Heart left ventricle (tissue), 16 donors: ENCODE measurements around the gene MUC2. TPM values are rescaled to one million over a fixed set of nuclear protein-coding genes. Genes with fewer than 3 reads are reported as not detected.

Experiments
- ATAC-seq, 4 donors: fragments of 200-7000 bp; cut with Tn5 transposase; one replicate each; pipeline ENCODE4 v1.9.1; 2020 to 2022; ENCODE audit warnings: moderate library complexity in 4 of 4, mild to moderate bottlenecking in 3 of 4, moderate number of reproducible peaks in 1 of 4
- DNase-seq, 5 donors: peaks; one replicate each; pipeline ENCODE4 v3.0.0-alpha.2; 2020
- H3K27ac ChIP-seq, 12 donors: fragments of 200-600 bp; sonication (generic) in 4 of 12; one replicate each; pipeline versions ENCODE4 v1.5.0 to v1.8.0; 2016 to 2022; ENCODE audit warnings: mild to moderate bottlenecking in 2 of 12
- H3K27me3 ChIP-seq, 9 donors: fragments of 200-600 bp; sonication (generic) in 2 of 9; one replicate each; pipeline versions ENCODE4 v1.5.1 to v1.8.0; 2016 to 2022; ENCODE audit warnings: mild to moderate bottlenecking in 3 of 9
- H3K36me3 ChIP-seq, 9 donors: fragments of 200-600 bp; sonication (generic) in 2 of 9; one replicate each; pipeline versions ENCODE4 v1.5.0 to v1.8.0; 2018 to 2022; ENCODE audit warnings: mild to moderate bottlenecking in 2 of 9
- H3K4me1 ChIP-seq, 12 donors: fragments of 200-600 bp; sonication (generic) in 4 of 12; one replicate each; pipeline versions ENCODE4 v1.5.0 to v1.8.0; 2016 to 2022; ENCODE audit warnings: mild to moderate bottlenecking in 3 of 12
- H3K4me3 ChIP-seq, 12 donors: fragments of 200-600 bp; sonication (generic) in 4 of 12; one replicate each; pipeline versions ENCODE4 v1.5.0 to v1.8.0; 2017 to 2022; ENCODE audit warnings: mild to moderate bottlenecking in 9 of 12, moderate library complexity in 4 of 12
- H3K9me3 ChIP-seq, 12 donors: fragments of 200-600 bp; sonication (generic) in 4 of 12; one replicate each; pipeline versions ENCODE4 v1.5.0 to v1.8.0; 2016 to 2022; ENCODE audit warnings: mild to moderate bottlenecking in 1 of 12
- POLR2A ChIP-seq, 2 donors: fragments of 450-650 bp; IDR thresholded peaks; one replicate each; pipeline ENCODE4 v1.6.1; 2017; ENCODE audit warnings: antibody characterized with exemption in 2 of 2, mild to moderate bottlenecking in 2 of 2, moderate library complexity in 2 of 2
- WGBS, 4 donors: extraction: QIAGEN DNeasy Blood & Tissue Kit in 2 of 4; methylation state at CpG; one replicate each; pipeline versions ENCODE4 v1.1.5 to v1.1.7; 2013 to 2018; 5-methylcytosine and 5-hydroxymethylcytosine counted together
- intact Hi-C, 10 donors: fragments of 100-400 bp; cut with DNase I; formaldehyde crosslinking; loops; one replicate each; pipeline versions ENCODE4 v1.11.1 to v1.14.2; 2022
- polyA plus RNA-seq, 2 donors: library from polyadenylated mRNA; stranded (reverse); fragments of 200-250 nt; gene quantifications; one replicate each; pipeline ENCODE4 v1.2.3, GENCODE V29; 2013
- total RNA-seq, 9 donors: library from RNA; depleted of rRNA in 2 of 9; stranded (reverse); fragments of >200 nt in 2 of 9; fragmentation: NEBNext Ultra II Directional in 3 of 9; extraction: Animal tissue kit (Norgen Biotek cat#: 25700) in 3 of 9; gene quantifications; one replicate each; pipeline versions ENCODE4 v1.1.0 to v1.2.4, GENCODE V29; 2016 to 2023
- TF ChIP-seq, protein P1 (sequence below), 12 donors: fragments of 200-600 bp; sonication (generic) in 4 of 12; IDR thresholded peaks; one replicate each; pipeline versions ENCODE4 v1.5.0 to v1.8.0; 2018 to 2022; ENCODE audit warnings: antibody characterized with exemption in 12 of 12, mild to moderate bottlenecking in 5 of 12
- donor health status: ischemic (EF 13 %, LVEDD 7.1; RV severe dilation, severe dysfunction).
- donor health status: healthy with polysubstance abuse.
- donor health status: DM: no; HTN: yes; CAD: no.
- donor health status: DM: no; HTN: no; CAD: no.
- donor health status: ischemic (EF 25% LVEDD 6.9; RV normal size, moderate dysfunction).
- donor health status: ischemic (EF 25% LVEDD 5.7; RV mildly dilated, moderate dysfunction).
- donor health status: healthy.
- donor health status: DM: yes; HTN: yes; CAD: no.
- donor health status: ischemic (EF 35%, LVEDD 5.7; RV mildly dilated, moderate dysfunction).
- donor health status: nonischemic (EF 11% LVEDD 7.7; RV severe dilation, severe dysfunction).
- donor health status: DM: yes; HTN: yes; CAD: no.
- donor health status: PGD.
- donor health status: ischemic (EF 29% LVEDD 5.4; RV normal size, mild dysfunction).
- donor health status: nonischemic (EF 23%, LVEDD 6.1; RV moderate dilation, normal function).

The MUC2 gene
- total and polyA plus RNA-seq, 11 donors, result 0.01 to 0.07 TPM; not detected in 9

DNA sequence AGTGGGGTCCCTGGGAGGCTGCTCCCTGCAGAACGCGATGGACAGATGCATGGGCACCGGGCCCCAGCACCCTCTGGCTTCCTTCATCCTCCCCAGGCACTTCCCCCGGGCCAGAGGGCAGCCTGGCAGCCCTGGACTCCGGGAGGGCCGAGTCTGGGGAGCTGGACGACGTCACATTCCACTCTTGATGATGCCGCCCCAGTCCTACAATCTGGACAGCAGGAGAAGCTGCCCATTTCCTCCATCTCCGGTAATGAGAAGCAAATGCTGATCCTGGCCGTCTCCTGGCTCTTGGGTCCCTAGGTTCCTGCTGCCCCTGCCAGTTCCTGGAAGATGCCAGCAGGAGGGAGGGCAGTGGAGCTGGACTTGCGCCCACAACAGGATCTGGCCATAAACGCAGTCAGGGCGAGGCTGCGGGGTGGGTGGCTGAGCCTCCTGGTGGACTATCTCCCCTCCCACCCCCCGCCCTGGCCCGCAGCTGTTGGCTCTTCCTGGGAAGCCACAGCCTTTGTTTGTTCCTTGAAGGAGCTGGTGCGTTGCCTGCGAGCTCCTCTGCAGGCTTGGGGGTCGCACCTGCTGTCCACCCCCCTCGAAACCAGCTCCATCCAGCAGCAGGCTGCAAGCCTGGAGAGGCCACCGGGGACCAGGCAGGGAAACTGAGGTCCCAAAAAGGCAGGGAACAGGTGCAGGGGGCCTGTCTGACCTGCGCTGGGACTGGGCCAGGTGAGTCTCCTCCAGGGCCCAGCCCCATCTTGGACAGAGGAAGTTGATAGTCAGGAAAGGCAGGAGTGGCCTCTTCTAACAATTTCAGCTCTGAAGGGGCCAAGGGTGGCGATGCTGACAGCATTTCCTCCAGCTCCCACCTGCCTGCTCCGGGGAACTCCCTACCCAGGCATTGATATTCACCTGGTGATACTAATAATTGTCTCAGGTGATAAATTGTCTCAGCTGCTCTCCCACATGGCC is 20.2 kb upstream of the MUC2 start:
- Histone ChIP-seq H3K27me3 (peaks cover 0 to 49% (median 6%) of the 10 kb centered on the region in 9 donors), H3K4me3 (no peak overlapping the region), H3K4me1 (peaks cover 0 to 23% (median 0%) of the 10 kb centered on the region in 12 donors), H3K36me3 (no peaks in the 10 kb centered on the region), H3K27ac (no peak overlapping the region), H3K9me3 (no peaks in the 10 kb centered on the region)
- WGBS, 4 donors, result 22 to 52% (median 41%) methylated on average over 12 to 25 of the region's 25 CpGs
- intact Hi-C loops, result loop anchor here in 6 of 10 donors (5.0 to 10.0 kb wide), 2 partner anchors 130 to 207 kb away; partner anchors contain the start of gene AP2A2 (in 5 of the 6)
- ATAC-seq, result no peak
- no peak for TF ChIP-seq POLR2A (IDR thresholded peaks at IDR 0.05)
- TF ChIP-seq, protein P1, sequence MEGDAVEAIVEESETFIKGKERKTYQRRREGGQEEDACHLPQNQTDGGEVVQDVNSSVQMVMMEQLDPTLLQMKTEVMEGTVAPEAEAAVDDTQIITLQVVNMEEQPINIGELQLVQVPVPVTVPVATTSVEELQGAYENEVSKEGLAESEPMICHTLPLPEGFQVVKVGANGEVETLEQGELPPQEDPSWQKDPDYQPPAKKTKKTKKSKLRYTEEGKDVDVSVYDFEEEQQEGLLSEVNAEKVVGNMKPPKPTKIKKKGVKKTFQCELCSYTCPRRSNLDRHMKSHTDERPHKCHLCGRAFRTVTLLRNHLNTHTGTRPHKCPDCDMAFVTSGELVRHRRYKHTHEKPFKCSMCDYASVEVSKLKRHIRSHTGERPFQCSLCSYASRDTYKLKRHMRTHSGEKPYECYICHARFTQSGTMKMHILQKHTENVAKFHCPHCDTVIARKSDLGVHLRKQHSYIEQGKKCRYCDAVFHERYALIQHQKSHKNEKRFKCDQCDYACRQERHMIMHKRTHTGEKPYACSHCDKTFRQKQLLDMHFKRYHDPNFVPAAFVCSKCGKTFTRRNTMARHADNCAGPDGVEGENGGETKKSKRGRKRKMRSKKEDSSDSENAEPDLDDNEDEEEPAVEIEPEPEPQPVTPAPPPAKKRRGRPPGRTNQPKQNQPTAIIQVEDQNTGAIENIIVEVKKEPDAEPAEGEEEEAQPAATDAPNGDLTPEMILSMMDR (IDR thresholded peaks at IDR 0.05), result no peak
- peak in 2 of 5 donors; percentile 22 to 43 for DNase-seq

DNA sequence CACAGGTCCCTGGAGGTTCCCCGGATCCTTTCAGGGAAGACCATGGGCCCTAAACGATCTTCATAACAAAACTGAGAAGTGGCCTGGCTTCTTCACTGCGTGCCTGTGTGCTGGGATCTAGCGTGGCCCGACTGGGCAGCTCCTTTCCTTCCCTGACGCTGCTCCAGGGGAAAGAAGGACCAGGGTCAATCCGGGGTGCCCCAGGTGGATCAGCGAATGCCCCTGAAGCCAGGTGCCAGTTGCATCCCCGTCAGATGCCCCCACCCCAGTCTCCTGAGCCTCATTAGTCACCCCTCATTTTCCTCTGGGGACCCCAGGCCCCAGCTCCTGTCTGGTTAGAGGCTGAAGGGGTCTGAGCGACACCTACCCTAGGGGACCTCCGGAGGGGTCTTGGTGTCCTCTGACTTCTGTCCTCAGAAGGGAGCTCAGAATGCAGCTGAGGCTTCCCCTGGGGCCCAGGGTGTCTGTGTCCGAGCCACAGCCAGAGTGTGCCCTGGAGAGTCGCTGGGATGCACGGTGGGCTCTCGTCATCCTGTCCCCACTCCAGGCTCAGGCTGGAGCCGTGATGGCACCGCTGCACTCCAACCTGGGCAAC is 19.5 kb upstream of the MUC2 start:
- no peaks in the 10 kb centered on the region for H3K9me3 ChIP-seq
- H3K4me1 ChIP-seq, result peaks cover 0 to 23% (median 0%) of the 10 kb centered on the region in 12 donors
- TF ChIP-seq, protein P1 (IDR thresholded peaks at IDR 0.05), result no peak
- TF ChIP-seq POLR2A (IDR thresholded peaks at IDR 0.05), result no peak
- ATAC-seq (no peak), DNase-seq (peak in 1 of 5 donors; percentile 47)
- 87 to 93% (median 90%) methylated on average over 17 of the region's 17 CpGs for WGBS, 4 donors
- H3K27ac ChIP-seq, result no peak overlapping the region
- intact Hi-C loops, result loop anchor here in 5 of 10 donors (10.0 kb wide), 1 partner anchor 130 kb away; the partner anchor contains the start of gene AP2A2 (in 5 of the 5)
- no peaks in the 10 kb centered on the region for H3K36me3 ChIP-seq
- H3K4me3 ChIP-seq, result no peak overlapping the region
- peaks cover 0 to 42% (median 3%) of the 10 kb centered on the region in 9 donors for H3K27me3 ChIP-seq

- peaks cover 0 to 36% (median 3%) of the 10 kb centered on the region in 9 donors for H3K27me3 ChIP-seq
- TF ChIP-seq, protein P1 (IDR thresholded peaks at IDR 0.05), result no peak
- no peak for TF ChIP-seq POLR2A (IDR thresholded peaks at IDR 0.05)
- WGBS, 4 donors, result 79 to 83% (median 81%) methylated on average over 39 to 46 of the region's 46 CpGs
- intact Hi-C loops, result loop anchor here in 5 of 10 donors (10.0 kb wide), 1 partner anchor 131 kb away; the partner anchor contains the start of gene AP2A2 (in 5 of the 5)
- ATAC-seq, result no peak
- DNase-seq, result peak in 2 of 5 donors; percentile 22 to 56
- no peak overlapping the region for H3K27ac ChIP-seq
- H3K4me3 ChIP-seq, result no peak overlapping the region
- no peaks in the 10 kb centered on the region for H3K36me3 ChIP-seq
- H3K4me1 ChIP-seq, result peaks cover 0 to 18% (median 0%) of the 10 kb centered on the region in 12 donors
- H3K9me3 ChIP-seq, result no peaks in the 10 kb centered on the region
Observed at GRCh38 chr11:1055990-1056771, 18.5 kb upstream of the MUC2 start.
